ENCODE results near the gene VAC14.
A peak's percentile ranks its signal among the peaks of the same experiment; 100 is the strongest.

The VAC14 gene

DNA sequence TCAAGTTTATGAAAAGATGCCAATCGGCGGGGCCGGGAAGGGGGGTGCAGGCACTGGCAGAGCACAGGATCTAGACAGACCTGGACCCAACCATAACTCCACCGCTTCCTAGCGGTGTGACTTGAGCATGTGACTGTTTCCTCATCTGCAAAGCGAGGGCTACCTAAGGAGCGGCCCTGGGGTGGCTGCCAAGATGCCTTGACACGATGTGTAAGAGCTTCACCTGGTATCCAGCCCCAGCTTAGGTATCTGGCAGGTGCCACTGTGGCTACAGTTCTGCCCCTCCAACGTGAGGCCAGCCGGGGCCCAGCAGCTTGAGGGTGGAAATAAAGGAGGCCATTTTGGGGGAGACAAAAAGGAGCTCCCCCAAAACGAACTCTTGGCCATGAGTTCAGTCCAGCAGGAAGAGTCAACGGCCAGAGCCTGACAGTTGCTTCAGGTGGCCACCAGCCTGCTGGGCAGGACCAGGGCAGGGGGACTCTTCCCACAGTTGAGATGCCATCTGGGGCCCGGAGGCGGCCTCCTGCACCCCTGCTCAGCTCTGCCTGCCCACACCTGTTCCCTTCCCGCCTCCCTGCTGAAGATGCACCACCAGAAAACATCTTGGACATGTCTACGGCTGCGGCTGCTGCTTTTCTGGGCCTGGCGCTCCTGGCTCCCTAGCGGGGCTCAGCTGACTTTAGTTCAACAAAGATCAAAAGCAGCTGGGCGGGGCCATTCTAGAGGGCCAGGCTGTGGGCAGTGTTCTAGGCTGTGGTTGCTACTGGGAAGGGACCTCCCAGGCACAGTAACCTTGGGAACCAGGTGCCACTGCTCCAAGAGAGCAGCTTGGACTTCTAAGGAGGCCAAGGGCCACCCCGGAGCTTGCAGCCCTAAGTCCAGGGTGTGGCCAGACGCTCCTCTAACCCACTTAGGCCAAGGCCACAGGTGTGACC lies 111.7 kb downstream of the VAC14 start:
- DNase-seq = no peak

DNA sequence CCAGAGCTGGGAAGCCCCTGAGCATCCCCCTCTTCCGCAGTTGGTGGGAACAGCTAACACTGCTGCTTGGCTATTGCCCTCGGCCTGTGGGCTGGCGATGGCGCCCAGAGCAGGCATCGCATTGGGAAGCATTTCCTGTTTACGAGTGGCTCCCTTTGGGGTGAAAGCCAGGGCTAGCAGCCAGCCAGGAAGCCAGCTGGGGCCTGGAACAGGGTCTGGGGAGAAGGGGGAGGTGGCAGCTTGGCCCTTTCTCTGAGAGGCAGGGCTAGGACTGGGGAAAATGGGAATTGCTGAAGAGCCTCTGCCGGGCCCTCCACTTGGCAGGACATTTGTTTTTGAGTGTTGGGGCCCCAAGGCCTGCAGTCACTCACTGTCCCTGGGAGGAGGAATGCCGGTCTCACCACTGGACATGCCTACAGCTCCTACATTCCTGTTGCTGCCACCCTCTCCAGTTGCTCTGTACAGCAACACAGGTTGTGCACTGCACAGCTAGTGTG lies 112.7 kb downstream of the VAC14 start:
- DNase-seq = peak; percentile 63

DNA sequence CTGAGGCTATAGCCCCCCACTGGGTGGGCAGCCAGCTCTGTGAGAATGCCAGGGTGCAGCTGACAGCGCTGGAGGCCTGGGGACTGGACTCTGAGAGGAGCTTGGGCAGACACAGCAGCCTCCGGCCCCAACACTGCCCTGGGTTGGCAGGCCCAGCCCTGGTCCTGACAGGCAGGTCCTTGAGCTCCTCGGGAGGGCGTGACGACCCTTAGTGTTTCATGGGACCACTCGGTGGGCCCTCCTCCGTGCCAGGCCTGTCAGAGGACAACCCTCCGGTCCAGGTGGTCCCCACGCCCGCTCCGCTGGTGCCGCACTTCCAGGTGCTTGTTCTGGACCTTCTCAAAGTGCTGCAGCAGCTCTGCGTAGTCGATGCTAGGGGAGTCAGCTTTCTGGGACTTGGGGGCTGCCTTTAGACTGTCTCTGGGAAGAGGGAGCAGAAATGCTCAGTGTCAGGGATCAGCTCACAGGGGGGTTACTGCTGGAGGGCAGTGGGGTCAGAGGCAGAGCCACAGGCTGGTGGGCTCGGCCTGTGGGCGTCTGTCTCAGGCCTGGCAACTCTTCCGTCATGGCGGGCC lies 113.2 kb downstream of the VAC14 start:
- DNase-seq = no peak

GRCh38 chr16:70687102-70687511 lies 113.9 kb downstream of the VAC14 start:
- no peak for DNase-seq

DNA sequence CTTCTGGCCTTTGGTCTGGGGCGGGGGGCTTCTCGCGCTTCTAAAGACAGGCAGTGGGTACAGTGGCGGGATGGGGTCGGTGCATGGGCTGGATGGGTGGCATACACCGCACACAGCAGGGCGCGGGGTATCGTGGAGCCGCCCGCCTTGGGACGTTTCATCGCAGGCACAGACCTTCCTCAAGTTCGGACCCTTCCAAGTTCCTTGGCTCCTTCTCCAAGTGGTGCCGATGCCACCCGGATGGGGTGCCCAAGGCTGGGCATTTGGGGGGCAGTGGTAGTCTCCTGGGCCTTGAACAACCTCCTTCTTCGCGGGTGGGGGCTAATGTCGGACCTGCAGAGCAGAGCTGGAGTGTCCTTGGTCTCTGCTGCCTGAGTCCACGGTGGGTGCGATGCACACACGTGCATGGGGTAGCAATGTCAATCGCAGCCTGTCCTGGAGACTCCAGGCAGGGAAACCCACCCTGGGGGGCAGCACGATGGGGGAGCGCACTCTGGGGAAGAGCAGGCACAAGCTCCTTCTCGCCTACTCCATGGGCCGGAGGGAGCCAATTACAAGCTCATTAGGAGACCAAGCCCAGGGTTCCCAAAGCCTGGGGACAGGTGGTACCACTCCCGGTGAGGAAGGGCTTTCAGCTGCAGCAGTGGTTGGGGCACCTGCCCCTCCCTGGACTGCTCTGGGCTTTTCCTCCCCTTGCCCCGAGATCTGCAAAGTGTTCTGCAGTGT lies 114.4 kb downstream of the VAC14 start:
- DNase-seq = no peak

DNA sequence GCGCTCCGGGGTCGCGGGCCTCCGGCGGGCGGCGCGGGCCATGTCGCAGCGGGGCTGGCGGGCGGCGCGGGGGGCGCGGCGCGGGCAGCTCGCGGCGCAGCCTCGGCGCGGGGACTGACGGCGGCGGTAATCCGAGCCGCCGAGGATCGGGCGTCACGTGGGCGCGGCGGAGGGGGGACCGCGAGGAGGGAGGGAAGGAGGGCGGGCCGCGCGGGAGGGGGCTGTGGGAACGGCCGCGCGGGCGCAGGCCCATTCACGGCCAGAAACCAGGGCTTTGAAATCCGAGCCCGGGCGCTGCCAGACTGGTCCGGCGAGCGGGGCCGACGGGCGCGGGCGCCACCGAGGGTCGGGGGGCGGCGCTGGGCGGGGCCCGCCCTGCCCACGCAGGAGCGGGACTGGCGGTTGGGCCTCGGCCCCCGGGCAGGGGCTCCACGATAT lies 115.0 kb downstream of the VAC14 start, which contains the start of gene MTSS2:
Gene MTSS2, minus strand, starts transcription at position 116 of the 438 bp plus-strand sequence. CDS start 262 bp downstream, outside the sequence.
- DNase-seq = peak; percentile 81

DNA sequence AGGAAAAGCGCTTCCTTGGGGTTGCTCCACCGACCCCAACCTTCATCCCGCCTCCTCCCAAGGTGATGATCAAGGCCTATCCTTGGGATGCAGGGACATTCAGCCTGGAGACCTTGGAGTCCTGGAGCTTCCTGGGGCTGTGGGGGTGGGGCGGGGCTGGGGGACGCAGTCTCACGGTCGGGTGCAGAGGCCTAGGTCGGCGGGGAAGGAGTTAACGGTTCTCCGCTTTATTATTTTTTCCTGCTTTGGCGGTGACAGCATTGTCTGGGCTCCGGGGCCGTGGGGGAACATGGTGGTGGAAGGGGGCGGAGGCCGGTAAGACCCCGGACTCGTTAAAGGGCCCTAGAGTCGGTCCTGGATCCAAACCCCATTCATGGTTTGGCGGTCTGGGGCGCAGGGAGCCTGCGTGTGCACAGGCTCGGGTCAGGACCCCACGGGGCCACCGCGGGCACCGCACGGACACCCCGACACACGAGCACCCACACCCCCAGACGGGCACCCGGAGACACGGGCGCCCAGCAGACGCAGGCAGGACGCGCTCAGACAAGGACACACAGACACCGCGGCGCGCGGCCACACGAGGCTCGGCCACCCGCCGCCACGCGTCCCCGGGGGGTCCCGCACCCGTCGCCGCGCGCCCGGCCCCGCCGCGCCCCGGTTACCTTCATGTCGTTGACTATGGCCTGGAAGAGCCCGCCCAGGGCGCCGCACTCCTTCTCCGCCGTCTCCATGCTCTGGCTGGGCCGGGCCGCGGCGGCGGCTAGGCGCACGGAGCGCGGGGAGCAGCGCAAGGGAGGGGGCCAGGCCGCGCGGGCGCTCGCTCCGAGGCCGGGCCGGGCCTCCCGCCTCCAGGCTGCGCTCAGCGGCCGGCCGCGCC lies 115.7 kb downstream of the VAC14 start:
- DNase-seq = no peak

GRCh38 chr16:70684146-70685060 lies 116.6 kb downstream of the VAC14 start:
- DNase-seq = no peak

GRCh38 chr16:70683146-70683944 lies 117.6 kb downstream of the VAC14 start:
- no peak for DNase-seq

GRCh38 chr16:70682239-70683145 lies 118.5 kb downstream of the VAC14 start:
- DNase-seq = no peak

DNA sequence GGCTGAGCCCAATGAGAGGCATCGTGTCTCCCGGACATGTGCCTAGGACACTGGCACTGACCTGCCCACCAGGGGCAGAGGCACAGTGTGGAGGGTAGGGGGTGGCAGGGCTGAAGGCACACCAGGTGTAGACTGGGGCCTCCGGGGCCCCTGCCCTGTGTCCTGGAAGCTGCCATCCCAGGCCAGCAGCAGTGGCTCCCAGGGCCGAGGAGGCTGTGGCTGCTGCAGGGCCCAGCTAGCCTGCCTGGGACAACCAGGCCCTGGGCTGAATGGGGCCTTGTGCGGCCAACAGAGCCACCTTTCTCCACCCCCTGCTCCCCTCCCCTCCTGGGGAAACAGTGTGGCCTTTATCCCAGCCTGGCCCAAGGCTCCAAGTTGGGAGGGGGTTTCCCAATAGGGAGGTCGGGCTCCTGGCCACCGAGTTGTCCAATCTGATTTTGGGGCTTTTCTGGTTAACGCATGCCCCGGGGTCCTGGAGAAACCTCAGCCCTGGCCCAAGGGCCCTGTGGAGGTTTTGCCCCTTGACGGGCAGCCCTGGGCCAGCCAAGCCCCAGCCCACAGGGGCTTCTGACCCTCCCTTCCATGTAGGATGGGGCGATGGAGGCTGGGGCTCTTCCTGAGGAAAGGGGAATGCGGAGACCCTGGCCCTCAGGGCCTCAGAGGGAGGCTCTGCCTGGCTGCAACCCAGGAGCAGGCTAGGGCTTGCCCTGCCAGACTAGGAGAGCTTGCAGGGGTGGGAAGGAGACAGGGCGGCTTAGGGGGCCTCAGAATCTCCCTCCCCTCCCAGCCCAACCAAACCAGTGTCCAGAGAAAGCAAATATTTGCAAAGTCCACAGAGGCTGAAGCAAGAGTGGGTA lies 119.3 kb downstream of the VAC14 start:
- DNase-seq = no peak

DNA sequence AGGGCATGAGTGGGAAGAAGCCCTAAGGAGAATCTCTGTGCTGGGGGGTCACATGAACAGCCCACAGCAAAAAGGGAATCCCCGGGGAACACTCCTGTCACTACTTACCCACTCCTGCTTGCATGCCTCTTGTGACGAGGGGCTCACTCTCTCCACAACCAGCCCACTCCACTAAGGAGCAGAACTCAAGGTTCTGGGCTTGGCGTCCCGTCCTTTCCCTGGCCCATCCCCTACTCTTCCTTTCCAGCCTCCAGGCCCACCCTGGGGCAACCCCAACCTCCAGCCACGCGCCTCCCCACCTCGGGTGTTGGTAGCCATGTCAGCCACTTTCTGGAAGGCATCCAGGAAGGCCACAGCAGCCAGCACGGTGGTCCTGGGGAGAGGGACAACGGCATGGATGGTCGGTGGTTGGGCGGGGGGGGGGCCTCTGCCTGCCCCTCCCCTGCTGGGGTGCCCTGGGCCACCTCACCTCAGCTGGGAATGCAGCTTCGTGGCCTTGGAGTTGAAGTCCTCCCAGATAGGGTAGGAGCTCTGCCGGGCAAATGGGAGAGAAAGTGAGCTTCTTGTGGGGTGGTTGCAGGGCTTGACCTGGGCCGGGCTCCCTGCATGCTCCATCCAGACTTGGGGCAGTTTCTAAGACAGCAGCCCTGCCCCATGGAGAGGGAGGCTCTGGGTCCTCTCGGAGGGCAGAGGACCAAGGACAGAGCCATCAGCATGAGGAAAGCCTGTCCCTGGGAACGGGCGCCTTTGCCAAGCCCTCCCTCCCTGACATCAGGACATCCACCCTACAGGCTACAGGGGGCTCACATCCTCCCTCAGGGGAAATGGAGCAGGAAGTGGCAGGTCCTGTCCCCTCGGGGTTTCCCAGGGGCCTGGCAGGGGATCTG lies 120.2 kb downstream of the VAC14 start:
- DNase-seq = no peak

GRCh38 chr16:70679671-70680494 lies 121.1 kb downstream of the VAC14 start:
- DNase-seq = no peak

- DNase-seq = no peak
These were observed 121.9 kb downstream of the VAC14 start for GRCh38 chr16:70678898-70679670.

Measured in HCEC 1CT (cell line).